Measurements from ENCODE around the gene PRM1. TPM values are rescaled to one million over a fixed set of nuclear protein-coding genes. Genes with fewer than 3 reads are reported as not detected.

The PRM1 gene
- total RNA-seq, 2 donors from 2014 or later = not detected

- H3K9me3 Mint-ChIP-seq = no peaks in the 10 kb centered on the region
- DNase-seq (ENCODE audit: low spot score in 2 of 2) (no peak), ATAC-seq (peak in 1 of 2 donors; percentile 30)
- peak overlapping the region in 1 of 2 donors; percentile 91 for H3K27ac Mint-ChIP-seq
- no peaks in the 10 kb centered on the region for H3K36me3 Mint-ChIP-seq
Measured at GRCh38 chr16:11239644-11240632, 41.2 kb downstream of the PRM1 start.

- Mint-ChIP-seq H3K9me3 (no peaks in the 10 kb centered on the region), H3K36me3 (no peaks in the 10 kb centered on the region), H3K27ac (no peak overlapping the region)
- ATAC-seq = no peak
- DNase-seq (ENCODE audit: low spot score in 2 of 2) = no peak
Measured at GRCh38 chr16:11238272-11239202, 42.6 kb downstream of the PRM1 start.

GRCh38 chr16:11236461-11237254 is 44.5 kb downstream of the PRM1 start:
- Mint-ChIP-seq H3K9me3 (no peaks in the 10 kb centered on the region), H3K27ac (peak overlapping the region in 1 of 2 donors; percentile 79), H3K36me3 (peaks cover 0 to under 1% of the 10 kb centered on the region in 2 donors)
- no peak for DNase-seq (ENCODE audit: low spot score in 2 of 2)
- no peak for ATAC-seq

- Mint-ChIP-seq H3K27ac (peak overlapping the region in 1 of 2 donors; percentile 100), H3K9me3 (no peaks in the 10 kb centered on the region), H3K36me3 (peaks cover 0 to 6% of the 10 kb centered on the region in 2 donors)
- ATAC-seq (no peak), DNase-seq (ENCODE audit: low spot score in 2 of 2) (no peak)
Measured at GRCh38 chr16:11235703-11235991, 45.5 kb downstream of the PRM1 start.

- peak overlapping the region; percentile 51 to 100 for H3K27ac Mint-ChIP-seq
- peaks cover 0 to 6% of the 10 kb centered on the region in 2 donors for H3K36me3 Mint-ChIP-seq
Measured at GRCh38 chr16:11234884-11235702, 46.0 kb downstream of the PRM1 start.

GRCh38 chr16:11233727-11234376 is 47.3 kb downstream of the PRM1 start:
- ATAC-seq (peak; percentile 63 to 65), DNase-seq (ENCODE audit: low spot score in 2 of 2) (peak; percentile 74 to 87)
- no peaks in the 10 kb centered on the region for H3K9me3 Mint-ChIP-seq
- H3K27ac Mint-ChIP-seq = peak overlapping the region; percentile 99 to 100
- peaks cover 0 to 6% of the 10 kb centered on the region in 2 donors for H3K36me3 Mint-ChIP-seq

More at GRCh38 chr16:11234884-11235702, 46.0 kb downstream of the PRM1 start:
- H3K9me3 Mint-ChIP-seq = no peaks in the 10 kb centered on the region
- DNase-seq (ENCODE audit: low spot score in 2 of 2) (no peak), ATAC-seq (no peak)

- Mint-ChIP-seq H3K36me3 (peaks cover 0 to 6% of the 10 kb centered on the region in 2 donors), H3K9me3 (no peaks in the 10 kb centered on the region), H3K27ac (peak overlapping the region; percentile 99 to 100)
- DNase-seq (ENCODE audit: low spot score in 2 of 2) (peak; percentile 89 to 96), ATAC-seq (peak; percentile 86 to 90)
Measured at GRCh38 chr16:11232852-11233726, 48.0 kb downstream of the PRM1 start.

GRCh38 chr16:11232302-11232851 is 48.8 kb downstream of the PRM1 start:
- H3K9me3 Mint-ChIP-seq = no peaks in the 10 kb centered on the region
- peak overlapping the region; percentile 99 to 100 for H3K27ac Mint-ChIP-seq
- no peak for DNase-seq (ENCODE audit: low spot score in 2 of 2)
- H3K36me3 Mint-ChIP-seq = peaks cover 0 to 6% of the 10 kb centered on the region in 2 donors
- no peak for ATAC-seq

GRCh38 chr16:11231367-11231970 is 49.7 kb downstream of the PRM1 start:
- H3K36me3 Mint-ChIP-seq = peaks cover 0 to 6% of the 10 kb centered on the region in 2 donors
- DNase-seq (ENCODE audit: low spot score in 2 of 2) (no peak), ATAC-seq (no peak)
- no peaks in the 10 kb centered on the region for H3K9me3 Mint-ChIP-seq
- peak overlapping the region; percentile 99 to 100 for H3K27ac Mint-ChIP-seq

Other genes starting within 250 kb of the PRM1 start
- gene SOCS1, start 25.1 kb downstream of the PRM1 start, total RNA-seq = 100 to 1,000 TPM in 1 of 2 donors, 10 to 100 TPM in 1; 57.0 to 123 TPM
- not detected for gene TNP2, start 12.0 kb downstream of the PRM1 start, total RNA-seq
- not detected for gene PRM3, start 7.7 kb downstream of the PRM1 start, total RNA-seq
- gene PRM2, start 4.8 kb downstream of the PRM1 start, total RNA-seq = not detected
- gene RMI2, start 64.1 kb upstream of the PRM1 start, total RNA-seq = 10 to 100 TPM; 40.4 to 78.1 TPM